Head of caudate nucleus (tissue), 42 donors: ENCODE results near the gene PTPN4.

Experiments
- DNase-seq, 42 donors: peaks; one replicate each; pipeline versions ENCODE4 v3.0.0 to v3.0.0-alpha.2; 2020 to 2021; ENCODE audit warnings: mixed read lengths in 7 of 42
- intact Hi-C: fragments of 100-400 bp; cut with DNase I; formaldehyde crosslinking; loops from one replicate; pipeline ENCODE4 v1.15.0; 2022

The PTPN4 gene

DNA sequence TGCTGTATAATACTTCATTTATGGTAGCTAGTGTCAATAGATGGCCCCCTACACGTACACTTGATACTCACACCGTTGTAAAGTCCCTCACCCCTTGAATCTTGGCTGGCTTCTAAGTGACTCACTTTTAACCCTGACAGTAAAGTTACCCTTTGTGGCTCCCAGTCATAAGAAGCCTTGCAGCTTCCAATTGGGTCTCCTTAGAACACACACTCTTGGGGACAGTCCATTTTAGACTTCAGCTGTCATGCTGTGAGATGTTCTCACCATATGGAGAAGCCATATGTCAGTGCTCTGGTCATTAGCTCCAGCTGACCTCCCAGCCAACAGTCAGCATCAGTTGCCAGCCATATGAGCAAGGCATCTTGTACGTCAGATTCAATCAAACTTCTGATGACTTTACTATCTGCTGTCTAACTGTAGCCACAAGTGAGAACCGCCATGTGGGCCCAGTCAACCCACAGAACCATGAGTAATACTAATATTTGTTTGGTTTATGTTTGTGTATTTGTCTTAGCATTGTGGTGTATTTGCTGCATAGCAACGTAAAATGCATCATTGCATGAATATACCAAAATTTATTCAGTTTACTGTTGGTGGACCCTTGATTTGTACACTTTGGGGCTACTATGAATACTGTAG, 68.3 kb downstream of the PTPN4 start:
- intact Hi-C loops = loop anchor here (5.0 kb wide), 1 partner anchor 76 kb away; no protein-coding TSS in a partner anchor
- DNase-seq = no peak

DNA sequence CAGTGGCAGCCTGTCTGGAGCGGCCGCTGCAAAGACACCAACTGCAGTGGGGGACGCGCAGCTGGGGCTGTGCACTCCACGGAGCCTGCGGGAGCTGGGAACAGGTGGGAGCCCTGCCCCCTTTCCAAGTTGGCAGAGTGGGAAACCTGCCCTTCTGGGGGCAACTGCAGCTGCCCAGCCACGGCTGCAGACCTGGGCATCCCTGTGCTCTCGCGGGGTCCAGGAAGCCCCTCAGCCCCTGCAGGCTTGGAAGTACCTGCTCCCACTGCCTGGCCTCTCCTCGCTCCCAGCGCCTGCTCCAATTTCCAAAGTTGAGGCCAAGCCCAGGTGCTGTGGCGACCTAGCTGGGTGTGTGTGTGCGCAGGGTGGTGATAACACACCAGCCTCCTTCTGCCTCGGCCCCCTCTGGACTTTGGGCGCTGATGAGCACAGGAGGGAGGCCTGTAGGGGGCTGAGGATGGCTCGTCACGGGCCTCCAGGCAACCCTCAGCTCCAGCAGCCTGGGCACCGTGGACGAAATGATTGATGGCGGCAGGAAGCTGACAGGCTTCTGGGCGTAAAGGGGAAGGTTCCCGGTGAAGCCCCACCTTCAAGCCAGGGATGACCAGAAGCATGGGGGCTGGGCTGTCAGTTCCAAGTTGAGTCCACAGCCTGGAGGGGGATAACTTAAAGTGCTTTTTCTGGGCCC, 76.9 kb downstream of the PTPN4 start:
- intact Hi-C loops = no loop called here

DNA sequence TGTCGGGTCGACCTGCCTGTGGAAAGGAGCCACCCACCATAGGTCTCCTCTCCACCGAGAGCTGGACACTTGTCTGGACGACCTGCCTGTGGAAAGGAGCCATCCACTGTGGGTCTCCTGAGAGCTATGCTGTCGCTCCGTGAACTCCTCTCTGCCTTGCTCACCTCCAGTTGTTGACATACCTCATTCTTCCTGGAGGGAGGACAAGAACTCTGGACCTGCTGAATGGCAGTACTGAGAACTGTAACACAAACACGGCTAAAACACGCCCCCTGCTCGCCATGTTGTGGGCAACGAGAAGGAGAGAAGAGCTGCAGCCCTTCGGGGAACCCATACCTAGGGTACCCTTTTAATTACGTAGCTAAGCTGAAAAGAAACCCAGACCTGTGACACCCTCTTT, 77.6 kb downstream of the PTPN4 start:
- intact Hi-C loops = no loop called here
- no peak for DNase-seq

More for the DNA sequence above, 76.9 kb downstream of the PTPN4 start:
- no peak for DNase-seq

DNA sequence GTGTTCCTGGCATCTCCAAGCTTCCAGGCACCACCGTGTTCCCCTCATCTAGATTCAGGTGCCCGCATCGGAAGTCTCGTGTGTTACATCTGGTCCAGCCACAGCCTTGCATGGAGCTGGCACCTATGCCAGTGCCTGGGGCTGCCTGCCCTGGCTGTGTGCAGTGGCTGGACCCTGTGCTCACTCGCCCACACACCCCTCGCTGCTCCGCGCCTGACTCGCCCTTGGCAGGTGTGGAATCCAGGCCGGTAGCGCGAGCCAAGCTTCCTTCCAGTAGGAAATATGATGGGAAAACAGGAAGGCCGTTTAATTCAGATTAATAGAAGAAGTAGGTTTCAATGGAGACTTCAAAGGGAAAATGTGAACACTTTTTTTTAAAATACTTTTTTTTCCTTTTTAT, 78.0 kb downstream of the PTPN4 start:
- intact Hi-C loops = no loop called here
- DNase-seq = peak in 1 of 42 donors; percentile 11

DNA sequence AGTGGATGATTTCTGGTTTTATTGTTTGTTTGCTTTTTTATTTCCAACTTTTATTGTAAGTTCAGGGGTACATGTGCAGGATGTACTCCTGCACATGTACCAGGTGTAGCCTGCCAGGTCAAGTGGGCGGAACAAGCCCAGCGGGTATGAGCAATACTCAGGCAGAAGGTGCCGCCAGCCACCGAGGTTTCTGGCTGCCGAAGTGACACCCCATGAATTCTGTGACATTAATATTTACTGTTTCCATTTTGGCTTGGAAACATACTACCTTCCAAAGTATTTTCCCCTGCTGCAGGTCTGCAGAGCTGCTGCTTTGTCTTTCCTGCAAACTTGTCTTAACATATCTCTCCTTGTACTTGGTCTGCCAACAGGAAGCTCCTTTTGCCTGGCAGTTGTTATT, 78.5 kb downstream of the PTPN4 start:
- DNase-seq = peak in 7 of 42 donors; percentile 10 to 24 (median 17)
- intact Hi-C loops = no loop called here

DNA sequence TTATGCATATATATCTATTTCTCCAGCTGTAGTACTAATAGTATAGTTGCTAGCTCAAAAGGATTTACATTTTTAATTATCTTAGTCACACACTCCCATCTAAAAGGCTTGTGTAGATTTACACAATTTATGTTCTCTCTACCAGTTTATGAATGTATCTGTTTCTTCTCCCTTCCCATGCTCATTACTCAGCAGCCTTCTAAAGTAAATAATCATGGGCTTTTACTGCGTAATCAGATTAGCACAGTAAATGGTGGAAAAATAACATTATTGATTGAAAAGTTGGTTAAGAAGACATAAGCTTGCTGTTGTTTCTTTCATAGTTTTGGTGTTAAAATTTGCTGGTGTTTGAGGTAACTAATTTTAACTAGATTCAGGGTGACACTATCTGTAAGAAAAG, 81.8 kb downstream of the PTPN4 start:
- intact Hi-C loops = no loop called here

DNA sequence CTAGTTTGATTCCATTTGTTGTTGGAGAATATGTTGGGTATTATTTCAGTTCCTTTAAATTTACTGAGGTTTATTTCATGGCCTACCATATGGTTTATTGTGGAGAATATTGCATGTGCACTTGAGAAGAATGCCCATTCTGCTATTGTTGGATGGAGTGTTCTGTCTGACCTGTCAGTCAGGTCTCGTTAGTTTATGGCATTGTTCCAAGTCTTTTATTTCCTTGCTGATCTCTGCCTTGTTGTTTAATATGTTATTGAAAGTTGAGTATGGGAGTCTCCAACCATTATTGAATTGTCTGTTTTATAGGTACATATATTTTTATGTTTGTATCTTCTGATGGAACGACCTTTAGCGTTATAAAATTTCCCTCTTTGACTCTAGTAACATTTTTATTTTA, 86.3 kb downstream of the PTPN4 start:
- DNase-seq = no peak
- intact Hi-C loops = no loop called here

More for the DNA sequence above, 81.8 kb downstream of the PTPN4 start:
- no peak for DNase-seq

DNA sequence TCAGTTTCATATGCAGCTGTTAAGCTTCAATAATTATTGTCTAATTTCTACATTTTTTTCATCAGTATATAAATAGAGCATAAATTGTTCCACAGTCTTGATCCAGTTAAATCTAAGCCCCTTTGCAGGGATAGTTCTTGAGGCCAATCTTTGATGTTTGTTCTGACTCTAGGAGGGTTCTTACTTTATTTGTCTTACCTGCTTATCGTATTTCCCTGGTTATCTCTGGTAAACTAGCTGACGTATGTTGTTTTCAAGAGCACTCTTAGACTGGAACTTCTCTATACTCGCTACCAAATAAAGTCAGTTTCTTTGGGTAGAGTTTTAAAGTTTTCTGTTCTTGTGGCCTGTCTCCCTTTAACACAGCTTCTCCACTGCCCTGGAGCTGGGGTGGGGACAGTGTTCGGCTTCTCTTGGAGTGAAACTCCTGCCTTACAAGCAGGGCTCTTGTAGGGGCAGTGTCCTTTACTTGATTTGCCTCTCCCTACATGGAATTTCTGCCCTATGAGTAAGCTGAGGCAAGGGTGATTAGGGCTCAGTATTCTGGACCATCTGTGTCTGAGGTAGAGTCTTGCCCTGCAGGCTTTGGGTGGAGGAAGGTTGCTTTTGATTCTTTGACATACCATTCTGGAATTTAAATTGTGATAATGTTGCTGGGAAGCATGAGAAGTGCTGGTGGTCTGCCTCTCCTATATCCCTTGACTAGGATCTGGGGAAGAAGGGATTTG, 90.3 kb downstream of the PTPN4 start:
- intact Hi-C loops = no loop called here

DNA sequence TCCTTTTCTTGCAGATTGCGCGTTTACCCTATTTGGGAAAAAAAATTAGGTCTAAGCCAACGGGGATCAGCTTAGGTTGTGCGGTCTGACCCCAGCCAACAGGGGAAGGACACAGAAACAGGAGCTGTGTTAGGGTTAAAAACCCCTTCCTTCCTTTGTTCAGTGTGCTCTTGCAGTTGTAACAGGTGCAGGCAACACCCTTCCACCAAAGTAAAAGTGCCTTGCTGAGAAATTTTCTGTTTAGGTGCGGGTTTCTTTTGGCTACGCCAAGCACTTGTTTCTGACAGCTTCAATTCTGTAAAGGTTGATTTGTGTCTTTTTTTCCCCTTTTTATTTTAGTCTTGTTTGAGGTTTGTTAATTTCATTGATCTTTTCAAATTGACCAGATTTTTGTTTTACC, 92.5 kb downstream of the PTPN4 start:
- intact Hi-C loops = no loop called here
- no peak for DNase-seq

More for the DNA sequence above, 90.3 kb downstream of the PTPN4 start:
- no peak for DNase-seq

DNA sequence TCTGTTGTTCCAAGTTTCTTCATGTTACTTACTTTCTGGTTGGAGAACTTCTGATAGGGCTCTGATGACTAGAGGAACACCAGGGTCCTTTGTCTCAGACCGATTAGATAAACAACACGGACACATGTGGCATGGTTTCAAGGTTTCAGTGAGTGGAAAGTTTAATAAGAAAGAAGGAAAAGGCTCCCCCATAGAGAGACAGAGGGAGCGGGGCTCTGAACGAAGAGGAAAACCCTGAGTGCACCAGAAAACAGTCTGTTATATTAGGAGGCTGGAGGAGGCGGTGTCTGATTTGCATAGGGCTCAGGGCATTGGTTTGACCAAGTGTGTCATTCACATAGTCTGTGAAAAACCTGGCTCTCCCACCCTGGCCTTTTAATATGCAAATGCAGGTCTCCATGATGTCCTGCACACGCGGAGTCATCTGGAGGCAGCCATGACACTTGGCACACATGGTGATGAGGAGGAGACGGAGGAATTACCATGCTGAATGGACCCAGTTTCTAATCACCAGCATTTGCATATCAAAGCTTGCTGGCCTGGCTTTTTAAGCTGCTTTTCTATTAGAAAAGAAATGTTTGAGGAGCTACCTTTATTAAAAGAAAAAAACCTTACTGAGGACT, 94.2 kb downstream of the PTPN4 start:
- intact Hi-C loops = no loop called here
- DNase-seq = peak in 3 of 42 donors; percentile 1 to 38 (median 5)

DNA sequence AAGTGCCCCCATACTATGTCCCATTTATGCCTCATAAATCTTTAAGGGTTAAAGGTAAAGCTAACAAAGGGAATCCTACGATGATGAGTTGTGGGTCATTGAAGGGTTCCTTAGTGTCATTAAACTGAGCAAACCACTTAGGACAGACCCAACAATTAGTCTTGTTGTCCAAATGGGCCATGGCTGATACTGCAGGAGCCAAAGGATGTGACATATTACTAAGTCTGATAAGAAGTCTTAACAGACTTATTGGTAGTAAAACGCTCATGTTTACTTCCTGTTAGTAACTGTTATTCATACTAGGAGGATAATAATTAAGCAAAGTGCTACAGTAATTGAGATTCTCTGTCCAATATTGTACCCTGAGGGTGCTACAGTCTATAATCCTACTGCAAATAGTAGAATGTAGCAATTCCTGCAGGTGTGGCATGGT, 96.8 kb downstream of the PTPN4 start:
- no peak for DNase-seq
- intact Hi-C loops = no loop called here

DNA sequence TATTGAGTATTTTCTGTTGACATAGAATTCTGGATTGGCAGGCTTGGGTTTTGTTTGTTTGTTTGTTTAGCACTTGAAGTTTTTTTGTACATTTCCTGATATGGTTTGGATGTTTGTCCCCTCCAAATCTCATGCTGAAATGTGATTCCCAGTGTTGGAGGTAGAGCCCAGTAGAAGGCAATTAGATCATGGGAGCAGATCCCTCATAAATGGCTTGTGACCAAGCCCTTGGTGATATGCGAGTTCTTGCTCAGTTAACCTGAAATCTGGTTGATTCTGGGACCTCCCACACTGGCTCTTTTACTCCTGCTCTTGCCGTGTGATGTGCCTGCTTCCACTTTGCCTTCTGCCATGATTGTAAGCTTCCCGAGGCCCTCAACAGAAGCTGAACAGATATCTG, 98.0 kb downstream of the PTPN4 start:
- intact Hi-C loops = no loop called here
- DNase-seq = no peak

DNA sequence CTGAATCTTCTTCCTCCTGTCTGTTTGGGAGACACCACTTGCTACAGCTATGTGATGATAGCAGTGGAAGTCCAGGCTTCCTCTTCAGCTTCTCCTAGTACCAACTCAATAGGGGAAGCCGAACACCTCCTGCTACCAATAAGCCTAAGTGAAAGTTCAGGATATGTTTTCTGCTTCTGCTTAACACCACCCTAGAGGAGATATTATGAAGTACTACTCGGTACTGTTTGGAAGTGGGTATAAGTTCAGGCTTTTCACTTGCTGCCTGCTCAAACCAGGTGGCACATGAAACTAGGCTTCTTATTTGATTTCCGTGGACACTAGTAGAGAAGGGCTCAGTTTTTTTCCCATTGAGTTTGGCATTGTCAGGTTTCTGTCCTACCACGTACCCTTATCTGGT, 99.8 kb downstream of the PTPN4 start:
- intact Hi-C loops = no loop called here
- DNase-seq = no peak

DNA sequence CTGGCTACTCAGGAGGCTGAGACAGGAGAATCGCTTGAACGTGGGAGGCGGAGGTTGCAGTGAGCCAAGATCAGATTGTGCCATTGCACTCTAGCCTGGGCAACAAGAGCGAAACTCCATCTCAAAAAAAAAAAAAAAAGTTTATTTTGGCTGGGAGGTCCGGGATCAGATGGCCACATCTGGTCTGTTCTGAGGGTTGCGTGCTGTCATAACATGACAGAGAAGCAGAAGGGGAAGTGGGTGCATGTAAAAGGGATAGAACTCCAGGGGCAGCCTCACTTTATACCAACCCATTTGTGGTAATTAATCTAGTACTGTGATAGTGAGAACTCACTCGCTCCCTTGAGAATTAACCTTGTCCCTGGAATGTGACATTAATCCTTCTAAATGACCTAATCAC, 101.2 kb downstream of the PTPN4 start:
- DNase-seq = no peak

DNA sequence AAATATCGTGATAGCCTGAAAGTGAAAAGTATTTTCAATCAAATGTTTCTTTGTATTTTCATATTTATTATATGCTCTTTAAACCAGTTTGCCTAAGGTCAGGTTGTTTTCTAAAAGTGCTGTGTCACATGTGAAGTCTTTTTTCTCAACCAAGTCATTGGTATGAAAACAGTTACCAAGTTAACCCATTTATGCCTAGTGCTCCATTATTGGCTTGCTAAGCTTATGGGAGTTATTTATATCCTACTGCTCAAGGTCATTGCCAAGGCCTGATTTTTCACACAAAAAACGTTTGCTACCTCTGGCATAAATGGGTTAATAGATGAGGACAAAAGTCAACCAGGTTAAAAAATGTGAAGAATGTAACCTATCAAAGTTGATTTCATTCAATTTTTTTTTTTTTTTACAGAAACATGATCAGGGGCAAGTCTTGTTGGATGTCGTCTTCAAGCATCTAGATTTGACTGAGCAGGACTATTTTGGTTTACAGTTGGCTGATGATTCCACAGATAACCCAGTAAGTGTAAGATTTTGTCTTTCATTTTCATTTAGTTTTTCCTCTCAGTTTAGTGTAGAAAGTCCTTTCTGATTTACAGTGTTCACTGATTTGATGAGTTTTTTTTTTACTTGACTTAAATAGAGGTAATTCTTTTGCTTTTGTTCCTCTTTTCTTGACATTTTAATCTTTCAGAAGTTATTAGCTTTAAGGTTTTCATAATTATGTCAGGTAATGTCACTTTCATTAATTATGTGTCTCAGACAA, 102.6 kb downstream of the PTPN4 start:
- intact Hi-C loops = no loop called here
- DNase-seq = no peak

More for the DNA sequence above, 101.2 kb downstream of the PTPN4 start:
- intact Hi-C loops = no loop called here

DNA sequence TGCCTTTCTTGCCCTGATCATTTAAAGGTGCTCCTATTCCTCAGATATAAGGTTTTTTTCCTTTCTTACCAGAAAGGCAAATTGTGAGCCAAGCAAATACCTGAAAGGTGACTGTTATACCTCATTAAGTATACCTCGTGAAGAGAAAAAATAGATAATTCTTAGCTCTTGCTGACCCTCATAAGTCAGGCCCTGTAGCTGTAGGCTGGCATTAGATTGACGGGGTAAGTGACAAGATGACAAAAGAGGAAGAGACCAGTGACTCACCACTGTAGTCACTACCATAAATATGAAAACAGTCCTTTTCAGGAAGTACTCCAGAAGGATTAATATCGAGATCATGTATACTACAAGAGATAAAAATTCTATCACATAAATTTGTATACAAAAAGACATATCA, 104.6 kb downstream of the PTPN4 start:
- intact Hi-C loops = no loop called here
- DNase-seq = no peak

DNA sequence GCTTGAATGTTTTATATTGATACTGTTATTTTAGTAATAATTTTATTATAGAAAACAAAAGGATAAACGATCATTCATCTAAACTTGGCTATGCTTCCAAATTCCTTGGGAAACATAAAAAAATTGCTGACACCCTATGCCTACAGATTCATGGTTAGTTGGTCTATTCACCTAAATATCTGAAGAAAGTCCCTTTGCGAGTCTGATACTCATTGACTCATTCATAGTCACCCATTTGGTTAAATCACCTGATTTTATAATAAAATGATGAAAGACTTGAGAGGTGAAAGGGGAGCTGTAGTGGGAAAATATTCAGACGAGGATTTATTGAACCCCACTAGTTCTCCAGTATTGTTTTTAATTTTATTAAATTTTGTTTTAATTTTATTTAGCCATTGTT, 112.0 kb downstream of the PTPN4 start:
- intact Hi-C loops = no loop called here

DNA sequence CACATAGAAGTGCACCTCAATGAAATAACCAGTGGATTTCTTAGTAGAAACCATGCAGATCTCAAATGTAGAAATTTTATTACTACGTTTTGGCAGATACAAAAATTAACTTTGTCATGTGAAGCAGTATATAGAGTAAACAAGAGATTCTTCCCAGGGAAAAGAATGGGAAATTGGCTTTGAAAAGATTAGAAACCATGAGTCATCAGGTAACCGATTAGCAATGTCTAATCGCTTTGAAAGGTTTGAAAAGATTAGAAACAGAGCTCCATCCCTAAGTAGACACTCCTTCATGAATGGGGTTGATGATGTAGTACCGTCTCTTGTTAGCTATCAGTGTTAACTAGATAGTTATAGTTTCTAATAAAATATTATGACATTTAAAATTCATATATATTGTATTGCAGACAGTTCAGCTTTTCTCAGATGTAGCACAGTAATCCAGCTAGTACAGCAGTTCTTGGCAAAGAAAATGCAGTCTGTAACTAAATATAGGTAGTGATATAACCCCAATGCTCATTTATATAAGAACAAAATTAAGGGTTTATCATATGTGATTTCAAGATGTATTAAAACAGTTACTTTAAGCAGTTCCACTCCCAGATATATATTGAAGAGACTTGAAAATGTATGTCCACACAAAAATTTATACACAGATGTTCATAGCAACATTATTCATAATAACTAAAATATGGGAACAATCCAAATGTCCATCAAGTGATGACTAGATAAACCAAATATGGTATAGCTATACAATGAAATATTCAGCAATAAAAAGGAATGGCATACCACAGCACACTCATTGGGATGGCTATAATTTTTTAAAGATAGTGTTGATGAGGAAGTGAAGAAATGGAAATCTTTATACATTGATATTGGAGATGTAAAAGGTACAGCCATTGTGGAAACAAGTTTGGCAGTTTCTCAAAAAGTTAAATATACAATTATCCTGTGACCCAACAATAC, 113.9 kb downstream of the PTPN4 start:
- no peak for DNase-seq

More for the DNA sequence above, 112.0 kb downstream of the PTPN4 start:
- no peak for DNase-seq

More for the DNA sequence above, 113.9 kb downstream of the PTPN4 start:
- intact Hi-C loops = no loop called here
